ENCODE measurements around the gene ZNF181. TPM values are rescaled to one million over a fixed set of nuclear protein-coding genes. Genes with fewer than 3 reads are reported as not detected.

Gene ZNF181
- total RNA-seq, 1 experiment from 2014 or later: 17.2 TPM

GRCh38 chr19:34731964-34732363 lies 2.1 kb upstream of the ZNF181 start:
- Histone ChIP-seq H3K79me2 (ENCODE audit: low read length) (peaks cover 17% of the 10 kb centered on the region), H3K9ac (ENCODE audit: low read length) (no peak overlapping the region), H3K9me2 (replicated peaks; ENCODE audit: low read length) (no peaks in the 10 kb centered on the region), H4K20me1 (ENCODE audit: low read length) (no peaks in the 10 kb centered on the region), H3K36me3 (ENCODE audit: low read depth, low read length) (0 out of 2 replicates have a peak, but pooled peaks cover 7% of the 10 kb centered on the region), H3K27me3 (ENCODE audit: low read length) (no peaks in the 10 kb centered on the region), H3F3A (ENCODE audit: low read length, unreplicated experiment) (no peaks in the 10 kb centered on the region), H3K4me1 (ENCODE audit: insufficient read depth, low read length) (no peaks in the 10 kb centered on the region), H3K4me3 (ENCODE audit: low read length) (no peak overlapping the region), H2AFZ (ENCODE audit: low read length) (no peak overlapping the region), H3K4me2 (ENCODE audit: low read length) (no peak overlapping the region), H3K9me3 (ENCODE audit: low read length) (no peaks in the 10 kb centered on the region), H3K27ac (ENCODE audit: low read length) (no peak overlapping the region)
- ATAC-seq (no peak), DNase-seq (no peak)
- ChIA-PET POLR2A (ENCODE audit: unreplicated experiment) (no interaction called here), CTCF (no interaction called here)
- TF ChIP-seq EZH2phosphoT487 (IDR thresholded peaks at IDR 0.05; ENCODE audit: borderline replicate concordance, low read length) (no peak), EZH2 (IDR thresholded peaks at IDR 0.05; ENCODE audit: low read length, unreplicated experiment) (no peak), CTCF (conservative IDR thresholded peaks at IDR 0.05; ENCODE audit: low read depth, low read length) (no peak)
- intact Hi-C loops (cut with micrococcal nuclease): loop anchor here (2.0 kb wide), 1 partner anchor 55 kb away; the partner anchor contains the start of genes SCGB2B2 and ZNF302
- no TSS peak for BruUV-seq (replicated peaks)

- Histone ChIP-seq H3K9me2 (replicated peaks; ENCODE audit: low read length) (no peaks in the 10 kb centered on the region), H3K4me1 (ENCODE audit: insufficient read depth, low read length) (no peaks in the 10 kb centered on the region), H3F3A (ENCODE audit: low read length, unreplicated experiment) (no peaks in the 10 kb centered on the region), H3K4me2 (ENCODE audit: low read length) (peak overlapping the region; percentile 95), H3K27me3 (ENCODE audit: low read length) (no peaks in the 10 kb centered on the region), H3K27ac (ENCODE audit: low read length) (no peak overlapping the region), H2AFZ (ENCODE audit: low read length) (no peak overlapping the region), H3K79me2 (ENCODE audit: low read length) (peaks cover 17% of the 10 kb centered on the region), H3K9me3 (ENCODE audit: low read length) (no peaks in the 10 kb centered on the region), H3K4me3 (ENCODE audit: low read length) (peak overlapping the region; percentile 88), H4K20me1 (ENCODE audit: low read length) (no peaks in the 10 kb centered on the region), H3K9ac (ENCODE audit: low read length) (peak overlapping the region; percentile 93; the same call in 1 of the 2 replicates), H3K36me3 (ENCODE audit: low read depth, low read length) (0 out of 2 replicates have a peak, but pooled peaks cover 7% of the 10 kb centered on the region)
- POLR2A ChIA-PET (ENCODE audit: unreplicated experiment): no interaction called here
- TF ChIP-seq EZH2 (IDR thresholded peaks at IDR 0.05; ENCODE audit: low read length, unreplicated experiment) (no peak), EZH2phosphoT487 (IDR thresholded peaks at IDR 0.05; ENCODE audit: borderline replicate concordance, low read length) (no peak), CTCF (conservative IDR thresholded peaks at IDR 0.05; ENCODE audit: low read depth, low read length) (no peak)
- no peak for ATAC-seq
- intact Hi-C loops (cut with micrococcal nuclease): loop anchor here (2.0 kb wide), 1 partner anchor 56 kb away; the partner anchor contains the start of genes SCGB2B2 and ZNF302
- CTCF ChIA-PET: no interaction called here
- BruUV-seq (replicated peaks): no TSS peak
- DNase-seq: no peak
Observed at GRCh38 chr19:34732612-34733211, 1.3 kb upstream of the ZNF181 start.

- Histone ChIP-seq H3K9me3 (ENCODE audit: low read length) (no peaks in the 10 kb centered on the region), H3K36me3 (ENCODE audit: low read depth, low read length) (0 out of 2 replicates have a peak, but pooled peaks cover 7% of the 10 kb centered on the region), H2AFZ (ENCODE audit: low read length) (peak overlapping the region; percentile 90), H3K79me2 (ENCODE audit: low read length) (peaks cover 17% of the 10 kb centered on the region), H3K4me3 (ENCODE audit: low read length) (peak overlapping the region; percentile 88), H3K27me3 (ENCODE audit: low read length) (no peaks in the 10 kb centered on the region), H3K4me2 (ENCODE audit: low read length) (peak overlapping the region; percentile 95), H4K20me1 (ENCODE audit: low read length) (no peaks in the 10 kb centered on the region), H3K9ac (ENCODE audit: low read length) (peak overlapping the region; percentile 93), H3K4me1 (ENCODE audit: insufficient read depth, low read length) (no peaks in the 10 kb centered on the region), H3K27ac (ENCODE audit: low read length) (peak overlapping the region; percentile 74), H3K9me2 (replicated peaks; ENCODE audit: low read length) (no peaks in the 10 kb centered on the region), H3F3A (ENCODE audit: low read length, unreplicated experiment) (no peaks in the 10 kb centered on the region)
- no peak for TF ChIP-seq CTCF (conservative IDR thresholded peaks at IDR 0.05; ENCODE audit: low read depth, low read length)
- TF ChIP-seq EZH2 (IDR thresholded peaks at IDR 0.05; ENCODE audit: low read length, unreplicated experiment): no peak
- intact Hi-C loops (cut with micrococcal nuclease): loop anchor here (2.0 kb wide), 1 partner anchor 57 kb away; the partner anchor contains the start of genes SCGB2B2 and ZNF302
- TSS peak; percentile 92 for BruUV-seq (replicated peaks)
- DNase-seq (no peak), ATAC-seq (no peak; the same call in 1 of the 2 replicates)
- CTCF ChIA-PET: no interaction called here
- POLR2A ChIA-PET (ENCODE audit: unreplicated experiment): interaction anchor here (0.6 kb wide), 1 partner anchor 56 kb away, joined by 3 read pairs; the partner anchor contains the start of genes SCGB2B2 and ZNF302
Observed at GRCh38 chr19:34733266-34733745, 737 bp upstream of the ZNF181 start.

Measured in PC-3 (cell line).